Measurements from ENCODE around the gene CNN2. TPM values are rescaled to one million over a fixed set of nuclear protein-coding genes. Genes with fewer than 3 reads are reported as not detected.

CNN2 gene
- total and polyA plus RNA-seq, 2 of the 4 experiments (the other 2 are of a cell fraction): 272 to 395 TPM

GRCh38 chr19:988510-988909 lies 37.9 kb upstream of the CNN2 start:
- no peak overlapping the region for H2BK20ac ChIP-seq (ENCODE audit: low read depth, low read length)
- dilution Hi-C loops (cut with HindIII; ENCODE audit: low sequenced_read_pairs, unreplicated experiment) (no loop called here), intact Hi-C loops (cut with micrococcal nuclease) (no loop called here), in situ Hi-C loops (cut with MboI; ENCODE audit: low sequenced_read_pairs) (loop anchor here (10.0 kb wide), 1 partner anchor 224 kb away; no protein-coding TSS in a partner anchor)
- H3K27ac ChIP-seq (ENCODE audit: insufficient read depth, low read length): no peak overlapping the region
- H3K9me1 ChIP-seq (ENCODE audit: insufficient read depth, low read length): 0 out of 2 replicates have a peak, but pooled peaks cover 4% of the 10 kb centered on the region
- no peaks in the 10 kb centered on the region for H3K27me3 ChIP-seq (ENCODE audit: control insufficient read depth, insufficient read depth, low read length)
- no peak overlapping the region for H2AK9ac ChIP-seq (replicated peaks; ENCODE audit: low read depth, low read length, poor library complexity)
- H3K18ac ChIP-seq (ENCODE audit: low read depth, low read length): no peak overlapping the region
- POLR2A ChIA-PET (ENCODE audit: unreplicated experiment): no interaction called here
- no peak overlapping the region for H4K5ac ChIP-seq (ENCODE audit: low read depth, low read length)
- H3K36me3 ChIP-seq (ENCODE audit: control insufficient read depth, insufficient read depth, low read length): peaks cover 44% of the 10 kb centered on the region
- no peak overlapping the region for H2BK120ac ChIP-seq (ENCODE audit: low read depth, low read length)
- H3K79me1 ChIP-seq (ENCODE audit: low read depth in 1 of 2, low read length in 2 of 2): peaks cover 5 to 34% of the 10 kb centered on the region in 2 experiments
- H3K9ac ChIP-seq (ENCODE audit: low read depth, low read length): no peak overlapping the region
- no peak overlapping the region for H2BK15ac ChIP-seq (ENCODE audit: low read depth, low read length)
- no peak overlapping the region for H4K8ac ChIP-seq (ENCODE audit: low read depth in 2 of 2, low read length in 2 of 2)
- WGBS, 2 experiments (ENCODE audit: extremely low coverage in 2 of 2, insufficient read length in 1 of 2): 90% methylated on average over 10 of the region's 15 CpGs; no CpG with 5 or more reads in 1 of the 2 experiments
- H2BK5ac ChIP-seq (ENCODE audit: low read depth, low read length, poor library complexity, severe bottlenecking): no peak overlapping the region
- BruUV-seq (replicated peaks): no TSS peak
- H3K4me3 ChIP-seq (ENCODE audit: insufficient read depth, low read depth, low read length): no peak overlapping the region
- DNase-seq: no peak
- TF ChIP-seq MAZ (IDR thresholded peaks at IDR 0.05; ENCODE audit: borderline replicate concordance, low read depth, low read length): no peak
- no peak for TF ChIP-seq USF2 (IDR thresholded peaks at IDR 0.05; ENCODE audit: low read depth, low read length)
- TF ChIP-seq RFX5 (IDR thresholded peaks at IDR 0.05; ENCODE audit: low read depth, low read length): no peak
- H4K20me1 ChIP-seq (ENCODE audit: insufficient read depth, low read length): peaks cover 7% of the 10 kb centered on the region
- CTCF ChIA-PET: no interaction called here
- H3K56ac ChIP-seq (ENCODE audit: extremely low read depth, insufficient read depth, low read length): no peak overlapping the region
- H3K14ac ChIP-seq (replicated peaks; ENCODE audit: low read depth, low read length): no peak overlapping the region
- H4K91ac ChIP-seq (ENCODE audit: insufficient read depth, low read depth, low read length): no peak overlapping the region
- no peak overlapping the region for H3K4ac ChIP-seq (ENCODE audit: low read depth, low read length)
- no peak overlapping the region for H3K23ac ChIP-seq (ENCODE audit: low read depth, low read length)
- H2AFZ ChIP-seq (replicated peaks; ENCODE audit: low read length, poor library complexity): no peak overlapping the region
- H2AK5ac ChIP-seq (ENCODE audit: low read depth, low read length): no peak overlapping the region
- ATAC-seq (ENCODE audit: low read depth): no peak
- H3K9me3 ChIP-seq (ENCODE audit: control insufficient read depth, insufficient read depth, low read length): no peaks in the 10 kb centered on the region
- H3K4me2 ChIP-seq (ENCODE audit: low read depth, low read length): no peak overlapping the region
- H3K4me1 ChIP-seq (ENCODE audit: control insufficient read depth, insufficient read depth, low read length): peaks cover 4% of the 10 kb centered on the region
